Neural progenitor cell (in vitro differentiated cells): ENCODE measurements around the gene PRG3. TPM values are rescaled to one million over a fixed set of nuclear protein-coding genes. Genes with fewer than 3 reads are reported as not detected.
"Not testable (repeated sequence)": the region's sequence is repeated elsewhere in the genome, so short reads cannot be mapped to it uniquely, and the experiment has no call there.

Experiments
- DNase-seq: peaks from one replicate; pipeline ENCODE4 v3.0.0-alpha.2; 2016; ENCODE audit warnings: low spot score
- H2AFZ ChIP-seq: fragments of 200-600 bp; sonication (generic); replicated peaks from 2 replicates; pipeline ENCODE4 v1.6.1; 2016; ENCODE audit warnings: antibody characterized with exemption
- H3F3A ChIP-seq: fragments of 200-600 bp; sonication (generic); 2 replicates; pipeline ENCODE4 v1.6.1; 2016; ENCODE audit warnings: antibody characterized with exemption, low read depth
- H3K27ac ChIP-seq: fragments of 200-600 bp; sonication (generic); 2 replicates; pipeline ENCODE4 v1.5.1; 2016; ENCODE audit warnings: mild to moderate bottlenecking
- H3K27me3 ChIP-seq: fragments of 200-600 bp; sonication (generic); 2 replicates; pipeline ENCODE4 v1.6.1; 2016; ENCODE audit warnings: mild to moderate bottlenecking, moderate library complexity
- H3K36me3 ChIP-seq: fragments of 200-600 bp; sonication (generic); 2 replicates; pipeline ENCODE4 v1.5.1; 2016
- H3K4me1 ChIP-seq: fragments of 200-600 bp; sonication (generic); 2 replicates; pipeline ENCODE4 v1.6.1; 2016; ENCODE audit warnings: mixed run types
- H3K4me2 ChIP-seq: fragments of 200-600 bp; sonication (generic); 2 replicates; pipeline ENCODE4 v1.6.1; 2016
- H3K4me3 ChIP-seq: fragments of 200-600 bp; sonication (generic); 2 replicates; pipeline ENCODE4 v1.5.1; 2016
- H3K79me2 ChIP-seq: fragments of 200-600 bp; sonication (generic); 2 replicates; pipeline ENCODE4 v1.6.1; 2016; ENCODE audit warnings: low read depth
- H3K9ac ChIP-seq: fragments of 200-600 bp; sonication (generic); 2 replicates; pipeline ENCODE4 v1.6.1; 2016
- H3K9me3 ChIP-seq: fragments of 200-600 bp; sonication (generic); 2 replicates; pipeline ENCODE4 v1.5.1; 2016; ENCODE audit warnings: low read depth
- H4K20me1 ChIP-seq: fragments of 200-600 bp; sonication (generic); 2 replicates; pipeline ENCODE4 v1.6.1; 2016; ENCODE audit warnings: low read depth
- H3K27ac Mint-ChIP-seq: 3 replicates; pipeline ENCODE4 v1.8.0; 2021; ENCODE audit warnings: mixed read lengths
- H3K27me3 Mint-ChIP-seq: 2 replicates; pipeline ENCODE4 v1.8.0; 2022; ENCODE audit warnings: low read depth, mild to moderate bottlenecking, inconsistent platforms, moderate library complexity, mixed read lengths; ENCODE audit not compliant: insufficient read depth
- H3K36me3 Mint-ChIP-seq: 3 replicates; pipeline ENCODE4 v1.8.0; 2021; ENCODE audit warnings: mixed read lengths
- H3K4me1 Mint-ChIP-seq: 3 replicates; pipeline ENCODE4 v1.8.0; 2021; ENCODE audit warnings: mixed read lengths
- H3K4me3 Mint-ChIP-seq: 3 replicates; pipeline ENCODE4 v1.8.0; 2021; ENCODE audit warnings: mild to moderate bottlenecking, moderate library complexity, mixed read lengths
- H3K9me3 Mint-ChIP-seq: 3 replicates; pipeline ENCODE4 v1.8.0; 2020; ENCODE audit warnings: mixed read lengths
- EZH2 ChIP-seq: fragments of 200-600 bp; sonication (generic); IDR thresholded peaks from 2 replicates; pipeline ENCODE4 v1.6.1; 2017; ENCODE audit warnings: antibody characterized with exemption, mild to moderate bottlenecking, moderate library complexity
- EZH2phosphoT487 ChIP-seq: fragments of 200-600 bp; sonication (generic); IDR thresholded peaks from 2 replicates; pipeline ENCODE4 v1.6.1; 2017; ENCODE audit warnings: antibody characterized with exemption
- total RNA-seq: library from RNA; depleted of rRNA; stranded (reverse); fragments of >200 nt; gene quantifications from 2 replicates; pipeline ENCODE4 v1.2.3, GENCODE V29; 2015; ENCODE audit warnings: low replicate concordance
- TF ChIP-seq, protein P1 (sequence below): fragments of 200-600 bp; sonication (generic); IDR thresholded peaks from 2 replicates; pipeline ENCODE4 v1.5.1; 2017; ENCODE audit warnings: antibody characterized with exemption, mild to moderate bottlenecking

The PRG3 gene
- total RNA-seq, 1 donor from 2014 or later, result not detected

DNA sequence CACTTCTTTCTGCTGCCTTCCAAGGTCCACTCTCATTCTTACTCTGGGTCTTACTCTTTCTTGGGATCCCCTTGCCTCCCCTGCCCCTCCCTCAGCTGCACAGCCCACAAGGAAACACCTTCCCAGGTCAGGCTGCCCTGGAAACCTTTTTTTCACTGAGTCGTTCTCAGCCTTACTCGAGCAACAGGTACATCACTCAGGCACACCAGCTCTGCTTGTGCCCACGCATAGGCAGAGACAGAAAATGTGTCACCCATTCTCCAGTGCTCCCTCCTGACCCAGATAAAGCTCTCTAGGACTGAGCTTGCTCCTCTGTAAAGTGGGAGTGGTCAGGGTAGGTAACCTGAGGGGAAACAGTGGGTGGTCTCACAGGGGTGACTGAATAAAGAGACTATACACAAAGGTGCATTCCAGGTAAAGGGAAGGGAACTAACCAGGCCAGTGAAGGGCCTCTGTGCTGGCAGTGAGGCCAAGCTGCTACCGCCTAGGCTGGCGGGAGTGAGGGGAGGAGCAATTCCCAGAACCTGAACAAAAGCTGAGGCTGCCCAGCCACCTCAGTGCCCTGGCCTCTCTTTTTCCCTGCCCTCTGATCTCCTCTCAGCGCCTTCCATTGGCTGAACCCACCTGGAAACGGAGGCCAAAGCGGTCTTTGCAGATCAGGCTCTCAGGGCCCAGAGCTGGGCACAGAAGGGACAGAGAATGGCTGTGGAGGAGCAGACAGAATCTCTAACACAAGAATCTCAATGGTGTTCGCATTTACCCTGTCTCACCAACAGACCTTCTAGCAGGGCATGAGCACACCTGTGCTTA lies 15.9 kb downstream of the PRG3 start:
- H3K36me3 ChIP-seq, result no peaks in the 10 kb centered on the region
- Mint-ChIP-seq H3K36me3 (no peaks in the 10 kb centered on the region), H3K27me3 (peaks cover 10% of the 10 kb centered on the region), H3K27ac (no peak overlapping the region), H3K4me3 (peak overlapping the region; percentile 53), H3K4me1 (peaks cover 35% of the 10 kb centered on the region), H3K9me3 (peaks cover 7% of the 10 kb centered on the region)
- peak overlapping the region; percentile 82 for H2AFZ ChIP-seq
- H3K27ac ChIP-seq, result no peak overlapping the region
- peaks cover 26% of the 10 kb centered on the region for H3K4me1 ChIP-seq
- peaks cover 10% of the 10 kb centered on the region for H3F3A ChIP-seq
- no peak overlapping the region for H3K9ac ChIP-seq
- no peaks in the 10 kb centered on the region for H3K9me3 ChIP-seq
- DNase-seq, result peak; percentile 32
- no peaks in the 10 kb centered on the region for H3K79me2 ChIP-seq
- no peak overlapping the region for H3K4me3 ChIP-seq
- TF ChIP-seq EZH2, result no peak
- TF ChIP-seq, protein P1, sequence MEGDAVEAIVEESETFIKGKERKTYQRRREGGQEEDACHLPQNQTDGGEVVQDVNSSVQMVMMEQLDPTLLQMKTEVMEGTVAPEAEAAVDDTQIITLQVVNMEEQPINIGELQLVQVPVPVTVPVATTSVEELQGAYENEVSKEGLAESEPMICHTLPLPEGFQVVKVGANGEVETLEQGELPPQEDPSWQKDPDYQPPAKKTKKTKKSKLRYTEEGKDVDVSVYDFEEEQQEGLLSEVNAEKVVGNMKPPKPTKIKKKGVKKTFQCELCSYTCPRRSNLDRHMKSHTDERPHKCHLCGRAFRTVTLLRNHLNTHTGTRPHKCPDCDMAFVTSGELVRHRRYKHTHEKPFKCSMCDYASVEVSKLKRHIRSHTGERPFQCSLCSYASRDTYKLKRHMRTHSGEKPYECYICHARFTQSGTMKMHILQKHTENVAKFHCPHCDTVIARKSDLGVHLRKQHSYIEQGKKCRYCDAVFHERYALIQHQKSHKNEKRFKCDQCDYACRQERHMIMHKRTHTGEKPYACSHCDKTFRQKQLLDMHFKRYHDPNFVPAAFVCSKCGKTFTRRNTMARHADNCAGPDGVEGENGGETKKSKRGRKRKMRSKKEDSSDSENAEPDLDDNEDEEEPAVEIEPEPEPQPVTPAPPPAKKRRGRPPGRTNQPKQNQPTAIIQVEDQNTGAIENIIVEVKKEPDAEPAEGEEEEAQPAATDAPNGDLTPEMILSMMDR, result no peak
- no peak for TF ChIP-seq EZH2phosphoT487
- no peaks in the 10 kb centered on the region for H3K27me3 ChIP-seq
- H4K20me1 ChIP-seq, result no peaks in the 10 kb centered on the region
- peak overlapping the region; percentile 42 for H3K4me2 ChIP-seq

DNA sequence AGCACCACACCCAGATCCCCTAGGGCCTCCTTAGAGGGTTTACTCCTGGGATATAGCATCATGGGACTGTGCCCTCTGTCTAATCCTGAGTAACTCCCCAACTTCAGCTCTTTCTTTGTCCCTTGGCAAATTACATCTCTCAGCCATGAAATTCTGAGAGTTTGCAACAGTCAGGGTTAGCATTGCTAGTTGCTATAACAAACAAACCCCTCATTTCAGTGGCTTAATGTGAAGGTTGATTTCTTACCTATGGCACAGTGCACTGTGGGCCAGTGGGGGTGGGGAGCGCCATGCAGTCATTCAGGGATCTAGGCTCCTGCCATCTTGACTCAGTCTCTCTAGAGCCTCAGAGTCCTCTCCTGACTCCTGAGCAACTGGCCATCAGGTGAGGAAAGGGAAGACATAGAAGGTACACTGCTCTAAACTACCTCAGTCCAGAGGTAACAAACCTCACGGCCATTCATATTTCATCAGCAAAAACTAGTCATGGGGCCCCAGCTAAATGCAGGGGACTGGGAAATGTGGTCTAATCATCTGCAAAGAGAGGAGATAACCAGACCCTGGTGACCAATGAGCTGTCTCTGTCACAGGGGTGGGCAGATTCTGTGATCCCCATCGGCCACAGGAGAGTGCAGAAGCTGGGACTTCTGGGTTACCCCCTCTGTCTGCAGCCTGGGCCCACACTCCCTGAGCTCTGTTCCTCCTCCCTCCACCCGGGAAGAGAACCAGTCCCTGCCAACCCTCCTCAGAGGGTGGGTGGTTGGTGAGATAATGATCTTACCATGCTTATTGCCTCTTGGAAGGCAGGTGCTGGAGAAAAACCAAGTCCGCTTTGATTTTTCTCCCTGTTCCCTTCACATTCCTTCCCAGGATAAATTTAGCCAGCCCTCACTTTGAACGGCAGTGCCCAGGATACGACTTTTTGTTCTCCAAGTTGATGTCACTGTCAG lies 17.5 kb downstream of the PRG3 start:
- H3K9me3 Mint-ChIP-seq, result peaks cover 7% of the 10 kb centered on the region
- no peak overlapping the region for H3K27ac ChIP-seq
- no peaks in the 10 kb centered on the region for H3K9me3 ChIP-seq
- no peaks in the 10 kb centered on the region for H3K27me3 ChIP-seq
- no peaks in the 10 kb centered on the region for H3K36me3 ChIP-seq
- H3K4me1 Mint-ChIP-seq, result peaks cover 42% of the 10 kb centered on the region
- no peak for DNase-seq
- H3K4me3 ChIP-seq, result no peak overlapping the region
- no peak overlapping the region for H3K4me3 Mint-ChIP-seq
- H3F3A ChIP-seq, result peaks cover 10% of the 10 kb centered on the region
- peaks cover 17% of the 10 kb centered on the region for H3K27me3 Mint-ChIP-seq
- H3K4me1 ChIP-seq, result peaks cover 38% of the 10 kb centered on the region
- H3K4me2 ChIP-seq, result no peak overlapping the region
- TF ChIP-seq EZH2 (no peak), EZH2phosphoT487 (no peak)
- TF ChIP-seq, protein P1, result no peak
- H3K36me3 Mint-ChIP-seq, result no peaks in the 10 kb centered on the region
- no peaks in the 10 kb centered on the region for H3K79me2 ChIP-seq
- no peak overlapping the region for H2AFZ ChIP-seq
- H3K27ac Mint-ChIP-seq, result no peak overlapping the region
- H3K9ac ChIP-seq, result no peak overlapping the region
- H4K20me1 ChIP-seq, result no peaks in the 10 kb centered on the region

DNA sequence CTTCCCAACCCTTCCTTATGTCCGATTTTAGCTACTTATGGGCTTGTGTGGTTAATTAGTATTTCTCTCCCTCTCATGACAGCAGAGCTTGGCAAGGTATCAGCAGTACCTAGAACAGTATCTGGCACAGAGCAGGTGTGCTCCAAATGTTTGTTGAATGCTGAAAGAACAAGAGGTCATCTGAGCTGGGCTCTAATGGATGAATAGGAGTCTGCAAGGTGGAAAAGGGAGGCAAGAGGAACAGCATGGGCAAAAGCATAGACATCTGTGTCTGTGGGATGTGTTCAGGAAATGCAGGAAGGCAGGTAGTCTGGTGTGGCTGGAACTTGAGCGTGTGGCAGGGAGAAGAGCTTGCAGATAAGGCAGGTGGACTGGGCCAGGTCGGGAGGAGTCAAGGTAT lies 19.0 kb downstream of the PRG3 start:
- no peak for TF ChIP-seq EZH2
- TF ChIP-seq, protein P1, result no peak
- no peak for TF ChIP-seq EZH2phosphoT487
- Mint-ChIP-seq H3K4me1 (peaks cover 36% of the 10 kb centered on the region), H3K9me3 (peaks cover 7% of the 10 kb centered on the region), H3K27ac (no peak overlapping the region), H3K36me3 (no peaks in the 10 kb centered on the region), H3K27me3 (peaks cover 17% of the 10 kb centered on the region), H3K4me3 (no peak overlapping the region)
- H3K4me1 ChIP-seq, result peaks cover 37% of the 10 kb centered on the region
- H3K4me2 ChIP-seq, result no peak overlapping the region
- H3K36me3 ChIP-seq, result no peaks in the 10 kb centered on the region
- H3K79me2 ChIP-seq, result no peaks in the 10 kb centered on the region
- peaks cover 10% of the 10 kb centered on the region for H3F3A ChIP-seq
- H3K4me3 ChIP-seq, result no peak overlapping the region
- H4K20me1 ChIP-seq, result no peaks in the 10 kb centered on the region
- no peak overlapping the region for H3K27ac ChIP-seq
- H2AFZ ChIP-seq, result no peak overlapping the region
- no peak overlapping the region for H3K9ac ChIP-seq
- no peak for DNase-seq
- no peaks in the 10 kb centered on the region for H3K27me3 ChIP-seq
- no peaks in the 10 kb centered on the region for H3K9me3 ChIP-seq

DNA sequence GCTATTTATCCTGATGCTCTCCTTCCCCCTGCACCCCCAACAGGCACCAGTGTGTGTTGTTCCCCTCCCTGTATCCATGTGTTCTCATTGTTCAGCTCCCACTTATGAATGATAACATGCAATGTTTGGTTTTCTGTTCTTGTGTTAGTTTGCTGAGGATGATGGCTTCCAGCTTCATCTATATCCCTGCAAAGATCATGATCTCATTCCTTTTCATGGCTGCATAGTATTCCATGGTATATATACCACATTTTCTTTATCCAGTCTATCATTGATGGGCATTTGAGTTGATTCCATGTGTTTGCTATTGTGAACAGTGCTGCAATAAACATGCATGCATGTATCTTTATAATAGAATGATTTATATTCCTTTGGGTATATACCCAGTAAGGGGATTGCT lies 19.5 kb downstream of the PRG3 start:
- Mint-ChIP-seq H3K27me3 (peaks cover 15% of the 10 kb centered on the region), H3K4me3 (peak overlapping the region; percentile 66)
- DNase-seq, result not testable (repeated sequence)

More for the DNA sequence above, 19.5 kb downstream of the PRG3 start:
- H3K36me3 ChIP-seq, H3K4me3 ChIP-seq, H3K9me3 Mint-ChIP-seq, H3K4me2 ChIP-seq, H3K79me2 ChIP-seq, H3K27ac ChIP-seq, H3K27me3 ChIP-seq, H3K9ac ChIP-seq, H3F3A ChIP-seq, H3K9me3 ChIP-seq, H2AFZ ChIP-seq, H3K27ac Mint-ChIP-seq, H4K20me1 ChIP-seq, H3K36me3 Mint-ChIP-seq: not testable (repeated sequence)
- peaks cover 32% of the 10 kb centered on the region for H3K4me1 ChIP-seq
- H3K4me1 Mint-ChIP-seq, result peaks cover 31% of the 10 kb centered on the region
